ENCODE results near the gene FAF1.
A peak's percentile ranks its signal among the peaks of the same experiment; 100 is the strongest.
"Not testable (repeated sequence)": the region's sequence is repeated elsewhere in the genome, so short reads cannot be mapped to it uniquely, and the experiment has no call there.

FAF1 gene
- 53.3 to 56.7 reads per million in 2 donors for total RNA-seq

DNA sequence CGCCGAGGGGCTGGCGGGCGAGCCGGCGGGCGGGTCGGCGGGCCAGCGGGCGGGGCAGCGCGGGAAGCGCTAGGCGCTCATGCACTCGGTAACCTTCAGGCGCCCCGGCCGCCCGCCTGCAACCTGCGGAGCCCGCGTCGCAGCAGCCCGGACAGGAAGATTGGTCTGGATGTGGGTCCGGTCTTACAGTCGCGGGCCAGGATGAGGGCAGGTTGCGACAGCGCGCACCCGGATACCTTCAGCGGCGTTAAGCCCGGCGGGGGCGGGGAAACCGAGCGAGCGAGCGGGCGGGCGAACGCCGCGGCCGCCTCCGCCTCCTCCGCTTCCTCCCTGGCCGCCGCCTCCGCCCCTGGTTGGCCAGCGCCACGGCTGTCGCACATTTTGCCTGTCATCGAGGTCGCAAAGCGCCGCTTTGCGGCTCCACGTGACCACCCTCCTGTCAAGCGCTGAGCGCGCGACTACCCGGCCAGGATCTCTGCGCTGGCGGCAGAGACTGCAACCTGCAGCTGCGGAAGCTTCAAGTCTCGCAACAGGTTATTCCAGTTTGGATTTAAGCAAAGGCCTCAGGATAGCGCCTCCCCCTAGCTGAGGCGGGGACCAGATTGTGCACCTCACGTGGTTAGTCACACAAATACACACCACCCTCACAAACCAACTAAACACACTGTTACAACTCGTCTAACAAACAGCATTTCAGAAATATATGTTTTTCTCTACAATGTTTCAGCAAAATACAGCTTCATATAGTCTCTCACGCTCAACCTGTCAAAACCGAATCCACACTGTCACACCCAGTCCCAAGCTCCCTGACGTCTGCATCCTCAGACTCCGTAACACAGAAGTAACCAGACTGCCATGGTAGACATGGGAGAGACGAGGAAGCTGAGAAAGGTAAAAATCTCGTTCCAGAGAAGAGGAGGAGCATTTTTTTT is at the start of gene FAF1:
TSS of gene FAF1 (minus strand) at position 355 of the 932 bp plus-strand sequence. CDS start 456 bp downstream, outside the sequence.
- peak; percentile 93 to 99 (median 97) for DNase-seq

DNA sequence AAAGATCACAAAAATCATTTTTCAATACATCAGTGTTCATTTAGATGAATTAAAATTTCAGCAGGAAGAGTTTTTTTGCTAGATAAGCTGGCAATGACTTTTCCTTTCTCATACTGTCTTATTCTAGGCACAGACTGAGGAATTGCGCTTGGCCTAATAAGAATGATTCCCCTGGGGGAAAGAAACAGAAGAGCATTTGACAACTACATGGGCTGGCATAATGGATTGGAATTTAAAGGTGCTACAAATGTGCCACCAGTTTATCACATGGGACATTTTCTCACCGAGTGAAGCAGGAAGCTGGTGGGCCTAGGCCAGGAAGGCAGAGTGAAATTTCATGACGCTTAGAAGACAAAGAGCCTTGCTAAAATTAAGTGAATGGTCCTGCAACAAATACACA is 49.3 kb upstream of the FAF1 start:
- no peak for DNase-seq

DNA sequence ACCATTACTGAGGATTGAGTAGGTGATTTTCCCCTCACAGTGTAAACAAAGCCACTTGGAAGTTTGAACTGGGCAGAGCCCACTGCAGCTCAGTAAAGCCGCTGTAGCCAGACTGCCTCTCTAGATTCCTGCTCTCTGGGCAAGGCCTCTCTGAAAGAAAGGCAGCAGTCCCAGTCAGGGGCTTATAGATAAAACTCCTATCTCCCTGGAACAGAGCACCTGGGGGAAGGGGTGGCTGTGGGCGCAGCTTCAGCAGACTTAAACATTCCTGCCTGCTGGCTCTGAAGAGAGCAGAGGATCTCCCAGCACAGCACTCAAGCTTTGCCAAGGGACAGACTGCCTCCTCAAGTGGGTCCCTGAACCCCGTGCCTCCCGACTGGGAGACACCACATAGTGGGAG is 45.5 kb upstream of the FAF1 start:
- DNase-seq: not testable (repeated sequence)

- no peak for DNase-seq
These were observed 42.4 kb upstream of the FAF1 start for GRCh38 chr1:51002516-51002915.

GRCh38 chr1:51000651-51001050 is 40.6 kb upstream of the FAF1 start:
- no peak for DNase-seq

DNA sequence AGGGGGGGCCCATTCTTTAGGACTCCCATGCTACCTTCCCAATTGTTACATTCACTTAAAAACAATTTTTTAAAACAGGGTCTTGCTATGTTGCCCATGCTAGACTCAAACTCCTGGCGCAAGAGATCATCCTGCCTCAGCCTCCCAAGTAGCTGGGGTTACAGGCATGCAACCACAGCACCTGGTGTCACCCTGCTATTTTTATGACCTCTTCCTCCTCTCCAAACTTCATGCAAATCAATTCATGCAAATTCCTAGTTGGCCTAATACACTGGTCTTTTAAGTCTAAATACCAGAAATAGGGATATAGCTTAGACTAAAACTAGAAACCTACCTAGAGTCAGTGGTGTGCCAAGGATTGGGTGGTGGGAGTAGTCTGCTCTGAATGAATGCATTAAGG is 40.1 kb upstream of the FAF1 start:
- DNase-seq: no peak

DNA sequence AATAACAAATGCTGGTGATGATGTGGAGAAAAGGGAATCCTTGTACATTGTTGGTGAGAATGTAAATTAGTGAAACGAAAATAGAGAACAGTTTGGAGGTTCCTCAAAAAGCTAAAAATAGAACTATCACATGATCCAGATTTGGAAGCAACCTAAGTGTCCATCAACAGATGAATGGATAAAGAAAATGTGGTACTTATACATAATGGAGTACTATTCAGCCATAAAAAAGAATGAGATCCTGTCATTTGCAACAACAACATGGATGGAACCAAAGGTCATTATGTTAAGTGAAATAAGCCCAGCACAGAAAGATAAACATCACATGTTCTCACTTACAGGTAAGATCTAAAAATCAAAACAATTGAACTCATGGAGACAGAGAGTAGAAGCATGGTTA is 39.3 kb upstream of the FAF1 start:
- DNase-seq: not testable (repeated sequence)

GRCh38 chr1:50996083-50996482 is 36.0 kb upstream of the FAF1 start:
- no peak for DNase-seq

GRCh38 chr1:50995651-50996050 is 35.6 kb upstream of the FAF1 start:
- DNase-seq: no peak

- no peak for DNase-seq
These were observed 34.9 kb upstream of the FAF1 start for GRCh38 chr1:50994997-50995396.

DNA sequence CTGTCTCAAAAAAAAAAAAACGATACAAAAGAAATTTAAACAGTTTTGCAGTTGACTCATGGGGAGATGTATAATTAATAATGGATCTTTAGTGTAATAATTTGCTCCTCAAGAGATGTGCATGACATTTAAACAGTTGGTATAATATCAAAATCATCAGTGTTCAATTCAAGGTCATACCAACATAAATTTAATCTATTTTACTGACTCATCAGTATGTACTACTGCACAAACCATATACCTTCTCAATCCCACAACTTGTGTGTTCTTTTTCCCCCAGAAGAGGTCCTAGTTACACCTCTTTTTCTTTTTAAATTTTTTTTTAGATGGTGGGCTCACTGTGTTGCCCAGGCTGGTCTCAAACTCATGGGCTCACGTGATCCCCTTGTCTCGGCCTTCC is 33.6 kb upstream of the FAF1 start:
- no peak for DNase-seq

- no peak for DNase-seq
These were observed 32.7 kb upstream of the FAF1 start for GRCh38 chr1:50992532-50993318.

GRCh38 chr1:50989694-50990093 is 29.6 kb upstream of the FAF1 start:
- no peak for DNase-seq

- no peak for DNase-seq
These were observed 26.6 kb upstream of the FAF1 start for GRCh38 chr1:50986653-50987052.

GRCh38 chr1:50985094-50985493 is 25.0 kb upstream of the FAF1 start:
- DNase-seq: no peak

GRCh38 chr1:50983219-50983802 is 23.2 kb upstream of the FAF1 start:
- DNase-seq: no peak

- no peak for DNase-seq
These were observed 22.5 kb upstream of the FAF1 start for GRCh38 chr1:50982611-50983010.

DNA sequence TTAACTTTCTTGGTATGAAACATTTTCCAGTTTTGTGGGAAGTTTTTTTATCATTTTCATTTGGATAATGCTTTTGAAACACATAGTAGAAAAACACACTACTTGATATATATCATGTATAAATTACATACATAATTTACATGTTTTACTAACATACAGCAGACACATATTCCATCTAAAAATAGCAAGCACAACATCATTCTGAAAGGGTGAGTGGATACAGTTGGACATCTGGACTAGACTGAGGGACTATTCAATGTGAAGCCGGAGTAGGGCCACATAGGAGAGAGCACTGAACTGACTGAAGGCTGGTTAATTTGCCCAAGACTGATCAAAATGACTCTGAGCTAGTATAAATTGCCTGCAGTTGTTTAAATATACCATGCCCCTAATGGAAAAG is 21.7 kb upstream of the FAF1 start:
- DNase-seq: no peak

GRCh38 chr1:50980505-50980904 is 20.4 kb upstream of the FAF1 start:
- no peak for DNase-seq

- DNase-seq: no peak
These were observed 19.9 kb upstream of the FAF1 start for GRCh38 chr1:50979937-50980336.

GRCh38 chr1:50978852-50979781 is 19.1 kb upstream of the FAF1 start:
- DNase-seq: no peak
